Measurements from ENCODE around the gene DUSP16.

DNA sequence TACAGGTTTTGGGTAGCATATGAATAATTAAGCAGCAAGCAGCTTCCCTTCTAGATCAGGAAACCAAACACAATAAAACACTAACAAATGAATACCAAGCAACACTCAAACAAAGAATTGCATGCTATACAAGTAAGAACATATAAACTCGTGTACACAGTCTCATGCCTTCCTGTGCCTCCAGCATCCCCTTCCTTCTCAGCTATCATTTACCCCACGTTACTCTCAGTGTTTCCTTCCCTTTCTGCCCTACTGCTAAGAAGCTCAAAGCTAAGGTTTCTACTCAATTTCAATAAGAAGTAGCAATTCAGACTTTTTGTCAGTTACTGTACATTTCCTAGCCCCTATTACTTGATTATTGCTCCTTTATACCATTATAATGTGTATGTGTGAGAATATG, 81.0 kb downstream of the DUSP16 start:
- TF ChIP-seq, protein P1, sequence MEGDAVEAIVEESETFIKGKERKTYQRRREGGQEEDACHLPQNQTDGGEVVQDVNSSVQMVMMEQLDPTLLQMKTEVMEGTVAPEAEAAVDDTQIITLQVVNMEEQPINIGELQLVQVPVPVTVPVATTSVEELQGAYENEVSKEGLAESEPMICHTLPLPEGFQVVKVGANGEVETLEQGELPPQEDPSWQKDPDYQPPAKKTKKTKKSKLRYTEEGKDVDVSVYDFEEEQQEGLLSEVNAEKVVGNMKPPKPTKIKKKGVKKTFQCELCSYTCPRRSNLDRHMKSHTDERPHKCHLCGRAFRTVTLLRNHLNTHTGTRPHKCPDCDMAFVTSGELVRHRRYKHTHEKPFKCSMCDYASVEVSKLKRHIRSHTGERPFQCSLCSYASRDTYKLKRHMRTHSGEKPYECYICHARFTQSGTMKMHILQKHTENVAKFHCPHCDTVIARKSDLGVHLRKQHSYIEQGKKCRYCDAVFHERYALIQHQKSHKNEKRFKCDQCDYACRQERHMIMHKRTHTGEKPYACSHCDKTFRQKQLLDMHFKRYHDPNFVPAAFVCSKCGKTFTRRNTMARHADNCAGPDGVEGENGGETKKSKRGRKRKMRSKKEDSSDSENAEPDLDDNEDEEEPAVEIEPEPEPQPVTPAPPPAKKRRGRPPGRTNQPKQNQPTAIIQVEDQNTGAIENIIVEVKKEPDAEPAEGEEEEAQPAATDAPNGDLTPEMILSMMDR (IDR thresholded peaks at IDR 0.05): no peak
- TF ChIP-seq POLR2A (IDR thresholded peaks at IDR 0.05): no peak
